NCI-H2196 treated with DMSO at 0.1 percent for 48 hours (cell line): ENCODE measurements around the gene SNCB.

Experiments
- DNase-seq: peaks from one replicate; lab custom pipeline; 2025; ENCODE audit not compliant: unreplicated experiment; lab: John Stamatoyannopoulos, UW

SNCB gene

DNA sequence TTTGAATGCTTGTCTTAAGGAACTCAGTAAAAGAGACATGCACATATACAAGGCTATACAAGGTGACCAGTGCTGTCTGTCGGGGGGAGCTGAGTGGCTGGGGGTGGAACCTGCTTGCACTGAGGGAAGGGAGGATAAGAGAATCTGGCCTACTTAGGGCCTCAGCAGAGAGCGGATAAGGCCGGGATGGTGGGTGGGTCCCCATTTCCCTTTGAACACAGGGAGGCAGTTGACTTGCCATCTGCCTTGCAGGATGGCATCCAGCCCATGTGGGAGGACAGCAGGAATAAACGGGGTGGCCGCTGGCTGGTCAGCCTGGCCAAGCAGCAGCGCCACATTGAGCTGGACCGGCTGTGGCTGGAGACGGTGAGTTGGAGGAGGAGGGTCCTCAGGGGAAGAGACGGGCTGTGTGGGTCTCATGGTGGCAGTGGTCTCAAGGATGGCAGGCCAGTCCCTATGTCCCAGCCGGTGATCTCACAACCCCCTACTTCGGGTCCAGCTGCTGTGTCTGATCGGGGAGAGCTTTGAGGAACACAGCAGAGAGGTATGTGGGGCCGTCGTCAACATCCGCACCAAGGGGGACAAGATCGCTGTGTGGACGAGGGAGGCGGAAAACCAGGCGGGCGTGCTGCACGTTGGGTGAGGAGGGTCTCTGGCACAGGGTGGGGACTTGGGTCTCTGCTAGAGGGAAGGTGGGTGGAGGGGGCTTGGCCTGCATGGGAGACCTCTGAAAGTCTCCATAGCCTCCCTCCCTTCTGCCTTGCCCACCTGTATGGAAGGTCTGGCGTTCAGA lies 14.7 kb upstream of the SNCB start:
- DNase-seq: no peak

DNA sequence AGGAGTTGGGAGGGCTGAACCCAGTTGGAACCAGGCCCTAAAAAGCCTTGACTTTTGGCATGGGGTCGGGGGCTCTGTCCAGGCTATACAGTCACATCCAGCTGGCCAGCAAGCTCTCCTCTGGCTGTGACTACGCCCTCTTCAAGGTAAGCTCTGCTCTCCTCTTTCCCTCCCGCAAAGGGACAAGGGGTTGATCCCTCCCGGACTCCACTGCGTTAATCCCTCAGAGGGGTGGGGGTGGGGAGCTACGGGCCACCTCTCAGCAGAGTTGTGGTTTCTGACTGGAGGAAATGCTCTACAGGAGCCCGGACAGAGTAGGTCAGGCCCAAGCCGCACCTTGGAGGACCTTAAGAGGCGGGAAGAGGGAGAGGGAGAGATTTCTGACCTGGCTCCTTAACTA lies 14.0 kb upstream of the SNCB start:
- no peak for DNase-seq

DNA sequence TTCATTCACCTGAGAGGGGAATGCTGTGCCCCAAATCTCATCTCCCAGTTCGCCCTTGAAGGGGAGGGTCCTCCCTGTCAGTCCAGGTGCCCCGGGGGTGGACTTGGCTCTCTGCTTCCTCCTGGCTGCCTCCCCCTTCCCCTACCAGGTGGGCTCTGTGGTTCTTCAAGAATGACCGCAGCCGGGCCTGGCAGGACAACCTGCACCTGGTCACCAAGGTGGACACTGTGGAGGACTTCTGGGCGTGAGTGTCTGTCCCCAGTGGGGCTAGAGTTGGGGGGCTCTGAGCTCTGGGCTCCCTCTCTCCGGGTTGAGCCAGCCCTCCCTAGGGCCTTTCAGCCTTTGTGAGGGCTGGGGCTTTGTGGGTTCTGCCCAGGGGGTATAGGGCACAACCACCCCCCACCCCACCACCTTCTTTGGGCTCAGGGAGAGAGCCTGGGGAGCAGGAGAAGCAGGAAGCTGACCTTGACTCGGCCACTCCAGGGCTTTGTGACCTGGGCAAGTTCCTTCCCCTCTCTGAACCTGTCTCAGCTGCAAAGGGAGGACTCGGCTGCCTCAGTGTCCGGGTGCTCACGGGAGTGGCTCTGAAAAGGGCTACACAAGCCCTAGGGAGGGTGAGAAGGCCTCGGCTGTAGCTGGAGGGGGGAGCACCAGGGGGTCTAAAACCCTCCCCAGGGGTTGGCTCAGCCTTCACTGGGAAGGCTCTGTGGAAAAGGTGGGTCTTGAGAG lies 13.3 kb upstream of the SNCB start:
- no peak for DNase-seq

GRCh38 chr5:176642675-176643490 lies 12.5 kb upstream of the SNCB start:
- DNase-seq: no peak

DNA sequence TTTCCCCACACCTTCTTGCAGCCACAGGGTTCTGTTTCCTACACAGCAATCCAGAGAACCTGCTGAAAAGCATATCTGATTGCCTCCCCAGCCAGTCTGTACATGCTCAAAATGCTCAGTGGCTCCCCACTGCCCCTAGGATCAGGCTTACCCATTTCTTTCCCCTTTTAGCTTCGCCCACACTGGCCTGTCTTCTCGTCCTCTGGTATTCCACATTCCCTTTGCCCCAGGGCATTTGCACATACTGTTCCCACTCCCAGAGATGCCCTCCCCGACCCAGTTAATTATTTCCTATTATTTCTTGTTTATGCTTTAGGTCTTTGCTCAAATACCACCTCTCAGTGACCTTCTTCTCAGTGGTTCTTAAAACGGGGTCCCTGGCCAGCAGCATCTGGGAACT lies 10.3 kb upstream of the SNCB start:
- DNase-seq: no peak

GRCh38 chr5:176639981-176640380 lies 9.6 kb upstream of the SNCB start:
- peak; percentile 50 for DNase-seq

DNA sequence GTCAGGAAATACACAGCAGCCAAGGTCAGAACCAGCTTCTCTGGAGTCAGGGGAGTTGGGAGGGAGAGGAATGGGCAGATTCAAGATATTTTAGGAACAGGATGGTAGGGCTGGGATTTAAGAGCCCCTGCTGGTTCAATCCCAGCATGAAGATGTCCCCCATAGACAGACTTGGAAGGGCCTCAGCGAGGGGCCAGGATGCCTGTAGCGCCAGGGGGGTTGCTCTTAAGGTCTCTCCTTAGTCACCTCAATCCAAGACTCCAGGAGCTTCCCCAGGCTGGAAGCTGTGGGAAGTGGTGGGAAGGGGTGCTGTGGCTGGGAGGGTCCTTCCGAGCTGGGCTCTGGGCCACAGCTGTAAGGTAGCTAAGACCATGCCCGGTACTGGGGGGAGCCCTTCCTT lies 8.9 kb upstream of the SNCB start:
- no peak for DNase-seq

DNA sequence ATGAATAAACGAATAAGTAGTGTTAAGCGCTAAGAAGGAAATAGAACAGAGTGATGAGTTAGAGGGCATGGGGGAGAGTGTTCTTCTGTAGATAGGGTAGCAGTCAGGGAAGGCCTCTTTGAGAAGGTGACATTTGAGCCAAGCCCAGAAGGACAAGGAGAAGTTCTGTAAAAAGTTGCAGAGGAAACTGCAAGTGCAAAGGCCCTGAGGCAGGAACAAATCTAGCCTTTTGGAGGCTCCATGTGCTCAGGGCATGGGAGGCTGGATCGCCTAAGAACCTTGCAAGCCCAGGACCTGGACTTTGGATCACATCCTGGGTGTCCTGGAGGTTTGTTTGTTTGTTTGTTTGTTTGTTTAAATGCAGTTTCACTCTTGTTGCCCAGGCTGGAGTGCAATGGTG lies 8.1 kb upstream of the SNCB start:
- DNase-seq: no peak

DNA sequence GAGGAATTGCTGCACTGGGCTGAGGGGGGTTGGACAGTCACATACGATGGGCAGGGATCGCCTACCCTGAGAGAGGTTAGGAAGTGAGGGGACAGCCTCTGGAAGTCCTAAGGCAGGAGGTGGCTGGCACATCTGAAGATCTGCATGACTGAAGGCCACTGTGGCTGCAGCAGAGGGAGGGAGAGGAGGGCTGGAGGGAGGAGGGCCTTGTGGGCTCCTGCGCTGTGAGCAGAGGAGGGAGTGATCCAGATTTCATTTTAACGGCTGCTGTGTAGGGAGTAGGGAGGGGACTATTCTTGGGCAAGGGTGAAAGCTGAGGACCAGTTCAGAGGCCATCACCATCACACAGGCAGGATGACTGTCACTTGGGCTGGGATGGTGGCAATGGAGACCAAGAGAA lies 7.2 kb upstream of the SNCB start:
- no peak for DNase-seq

DNA sequence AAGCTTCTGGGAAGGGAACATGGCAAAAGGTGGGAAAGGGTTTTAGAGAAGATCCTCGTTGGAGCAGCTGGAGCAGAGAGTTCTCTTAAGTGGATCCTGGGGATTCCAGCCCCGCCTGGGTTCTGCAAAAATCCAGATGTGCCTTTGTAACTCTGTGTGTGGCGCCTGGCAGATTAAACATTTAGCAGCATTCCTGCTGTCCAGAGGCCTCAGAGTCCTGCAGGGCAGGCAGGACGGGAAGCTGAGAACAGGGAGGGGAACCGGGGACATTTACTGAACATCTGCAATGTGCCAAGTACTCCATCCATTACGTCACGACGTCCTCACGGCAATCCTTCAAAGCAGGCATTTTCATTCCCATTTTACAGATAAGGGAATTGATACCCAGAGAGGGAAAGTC lies 6.1 kb upstream of the SNCB start:
- no peak for DNase-seq

DNA sequence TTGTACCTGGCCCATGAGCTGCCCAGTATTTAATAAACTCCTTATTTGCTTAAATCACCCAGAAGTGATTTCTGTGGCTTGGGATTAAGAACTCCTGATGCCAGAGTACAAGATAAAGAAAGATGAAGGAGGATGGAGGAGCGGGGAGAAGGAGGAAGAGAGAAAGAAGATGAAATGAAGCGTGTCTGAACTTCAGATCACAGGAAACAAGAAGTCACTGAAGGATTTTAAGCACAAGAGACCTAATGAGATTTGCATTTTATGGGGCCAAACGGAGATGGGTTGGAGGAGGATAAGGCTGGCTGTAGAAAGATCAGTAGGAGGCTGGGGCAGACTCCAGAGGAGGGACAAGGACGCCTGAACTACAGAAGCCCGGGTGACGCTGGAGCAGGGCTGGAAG lies 3.3 kb upstream of the SNCB start:
- no peak for DNase-seq

DNA sequence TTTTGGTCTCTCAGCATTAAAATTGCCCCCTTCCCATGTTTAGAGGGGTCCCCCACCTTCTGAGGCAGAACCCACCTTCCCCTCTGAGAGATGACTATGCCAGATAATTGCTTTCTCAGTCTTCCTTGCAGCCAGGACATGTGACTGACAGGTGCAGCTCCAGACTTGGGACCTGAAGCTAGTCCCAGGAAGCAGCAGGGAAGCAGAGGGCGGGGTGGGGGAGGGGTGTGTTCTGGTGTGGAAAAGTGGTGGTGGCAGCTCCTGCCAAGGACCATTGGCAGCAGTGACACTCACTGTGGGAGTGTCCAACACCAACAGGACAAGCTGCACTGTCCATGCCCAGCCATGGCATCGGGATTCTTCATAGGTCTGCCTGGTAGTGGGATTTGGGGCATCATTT lies 2.4 kb upstream of the SNCB start:
- no peak for DNase-seq

DNA sequence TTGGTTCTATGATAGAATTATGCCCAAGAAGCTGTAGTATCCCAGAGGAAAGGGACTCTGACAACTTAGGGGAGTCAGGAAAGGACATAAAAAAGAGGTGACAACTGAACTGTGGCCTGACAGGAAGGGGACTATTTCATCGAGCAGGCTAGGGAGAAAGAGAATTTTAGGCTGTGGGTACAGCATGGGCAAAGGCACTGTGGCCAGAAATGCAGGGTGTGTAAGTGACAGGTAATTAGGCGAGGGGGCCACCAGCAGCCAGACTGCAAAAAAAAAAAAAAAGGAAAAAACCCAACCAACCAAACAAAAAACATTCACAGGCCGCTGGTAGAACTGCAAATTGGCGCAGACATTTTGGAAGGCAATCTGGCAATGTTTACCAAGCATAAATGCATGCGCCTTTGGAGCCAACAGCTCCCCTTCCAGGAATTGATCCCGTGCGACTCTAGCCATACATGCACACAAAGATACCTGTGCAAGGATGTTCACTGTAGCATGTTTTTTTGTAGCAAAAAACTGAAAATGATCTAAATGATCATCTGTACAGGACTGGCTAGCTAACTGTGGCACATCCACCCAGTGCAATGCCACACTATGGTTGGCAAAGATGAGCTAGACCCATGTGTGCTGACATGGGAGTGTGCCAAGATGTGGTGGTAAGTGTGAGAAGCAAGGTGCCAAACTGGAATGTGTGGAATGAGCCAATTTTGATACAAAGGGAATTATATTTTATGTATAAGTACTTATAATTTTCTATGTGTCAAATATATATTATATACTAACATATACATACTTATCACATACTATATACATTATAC lies 1.3 kb upstream of the SNCB start:
- no peak for DNase-seq

DNA sequence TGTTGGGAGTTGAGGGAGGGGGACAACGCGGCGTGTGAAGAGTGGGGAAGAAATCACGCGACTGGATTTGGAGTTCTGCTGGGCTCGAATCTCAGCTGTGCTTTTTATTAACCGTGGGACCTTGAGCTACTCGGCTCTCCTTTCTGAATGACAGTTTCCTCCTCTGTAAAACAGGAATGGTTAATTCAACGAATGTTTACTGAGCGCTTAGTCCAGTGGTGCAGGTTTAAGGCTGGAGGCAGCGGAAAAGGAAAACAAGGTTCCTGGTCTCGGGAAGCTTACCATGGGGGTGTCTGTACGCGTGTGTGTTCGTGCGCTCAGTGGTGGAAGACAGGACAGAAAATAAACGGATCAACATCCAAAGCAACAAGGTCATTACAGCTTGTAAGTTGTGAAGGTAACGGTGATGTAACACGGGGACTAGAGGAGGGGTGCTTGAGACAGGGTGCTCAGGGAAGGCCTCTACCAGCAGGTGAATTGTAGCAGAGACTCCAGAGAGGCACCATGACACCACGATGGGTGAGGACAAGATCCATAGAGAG lies 418 bp upstream of the SNCB start:
- DNase-seq: no peak

- DNase-seq: no peak
Measured at GRCh38 chr5:176629317-176629852, 949 bp downstream of the SNCB start.

DNA sequence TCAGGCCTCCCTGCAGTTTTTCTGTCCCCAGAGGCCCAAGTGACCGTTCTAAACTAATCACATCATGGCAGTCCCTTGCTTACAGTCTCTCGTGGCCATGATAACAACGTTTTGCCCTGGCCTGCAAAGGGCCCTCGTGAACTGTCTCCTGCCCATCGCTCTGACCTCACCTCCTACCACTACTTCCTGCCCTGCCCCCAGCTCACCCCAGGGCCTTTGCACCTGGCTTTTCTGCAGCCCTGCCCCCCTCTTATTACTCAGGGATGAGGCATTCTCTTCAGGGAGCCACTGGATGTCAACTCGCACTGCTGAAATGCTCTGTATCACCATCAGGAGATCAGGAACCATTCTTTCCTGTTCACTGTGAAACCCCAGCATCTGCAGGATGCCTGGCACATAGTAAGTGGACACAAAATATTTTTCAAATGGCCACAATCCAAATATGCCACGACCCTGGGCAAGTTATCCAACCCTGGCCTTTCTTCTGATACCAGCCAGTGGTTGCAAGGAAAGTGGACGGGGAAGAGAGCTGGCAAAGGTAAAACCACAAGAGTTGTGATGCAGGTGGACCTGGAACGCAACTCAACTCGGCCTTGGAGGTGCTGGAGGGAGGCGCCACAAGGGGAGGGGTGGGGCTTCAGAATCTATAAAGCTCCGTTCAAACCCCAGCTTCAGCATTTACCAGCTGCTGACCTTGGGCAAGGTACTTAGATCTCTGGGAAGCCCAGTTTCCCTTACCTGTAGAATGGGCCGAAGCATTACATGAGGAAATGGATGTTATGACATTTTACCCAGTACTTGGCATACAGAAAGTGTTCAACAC lies 1.7 kb downstream of the SNCB start:
- DNase-seq: no peak

DNA sequence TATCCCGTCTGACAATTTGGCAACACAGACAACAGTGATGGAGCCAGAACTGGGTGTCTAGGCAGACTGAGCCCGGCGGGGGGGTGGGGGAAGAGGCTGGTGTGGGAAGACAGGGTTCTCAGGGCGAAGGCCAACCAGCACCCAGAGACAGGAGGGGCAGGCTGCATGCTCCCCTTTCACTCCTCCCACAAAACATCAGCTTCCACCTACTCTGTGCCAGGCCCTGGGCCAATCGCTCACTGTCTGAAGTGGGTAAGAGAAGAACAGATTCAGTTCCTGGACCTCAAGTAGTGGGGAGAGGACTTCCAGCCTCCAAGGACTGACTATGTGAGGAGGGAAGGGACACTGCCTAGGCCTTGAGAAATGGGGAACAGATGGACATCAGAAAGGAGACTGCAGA lies 2.8 kb downstream of the SNCB start:
- DNase-seq: no peak

DNA sequence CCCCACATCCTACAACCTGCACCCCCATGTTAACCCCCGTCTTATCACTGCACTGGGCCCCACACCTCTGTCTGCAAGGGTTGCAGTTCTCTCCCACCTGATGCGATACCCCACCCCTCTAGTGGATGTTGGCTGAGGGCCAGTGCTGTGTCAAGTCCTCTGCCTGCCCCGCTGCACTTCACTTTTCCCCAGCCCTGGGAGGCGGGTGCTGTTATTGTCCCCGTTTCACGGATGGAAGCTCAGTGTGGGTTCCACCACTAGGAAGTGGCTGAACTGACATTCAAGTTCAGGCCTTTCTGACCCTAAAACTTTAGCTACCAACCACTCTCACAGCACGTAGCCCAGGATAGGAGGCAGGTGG lies 3.5 kb downstream of the SNCB start:
- DNase-seq: no peak

DNA sequence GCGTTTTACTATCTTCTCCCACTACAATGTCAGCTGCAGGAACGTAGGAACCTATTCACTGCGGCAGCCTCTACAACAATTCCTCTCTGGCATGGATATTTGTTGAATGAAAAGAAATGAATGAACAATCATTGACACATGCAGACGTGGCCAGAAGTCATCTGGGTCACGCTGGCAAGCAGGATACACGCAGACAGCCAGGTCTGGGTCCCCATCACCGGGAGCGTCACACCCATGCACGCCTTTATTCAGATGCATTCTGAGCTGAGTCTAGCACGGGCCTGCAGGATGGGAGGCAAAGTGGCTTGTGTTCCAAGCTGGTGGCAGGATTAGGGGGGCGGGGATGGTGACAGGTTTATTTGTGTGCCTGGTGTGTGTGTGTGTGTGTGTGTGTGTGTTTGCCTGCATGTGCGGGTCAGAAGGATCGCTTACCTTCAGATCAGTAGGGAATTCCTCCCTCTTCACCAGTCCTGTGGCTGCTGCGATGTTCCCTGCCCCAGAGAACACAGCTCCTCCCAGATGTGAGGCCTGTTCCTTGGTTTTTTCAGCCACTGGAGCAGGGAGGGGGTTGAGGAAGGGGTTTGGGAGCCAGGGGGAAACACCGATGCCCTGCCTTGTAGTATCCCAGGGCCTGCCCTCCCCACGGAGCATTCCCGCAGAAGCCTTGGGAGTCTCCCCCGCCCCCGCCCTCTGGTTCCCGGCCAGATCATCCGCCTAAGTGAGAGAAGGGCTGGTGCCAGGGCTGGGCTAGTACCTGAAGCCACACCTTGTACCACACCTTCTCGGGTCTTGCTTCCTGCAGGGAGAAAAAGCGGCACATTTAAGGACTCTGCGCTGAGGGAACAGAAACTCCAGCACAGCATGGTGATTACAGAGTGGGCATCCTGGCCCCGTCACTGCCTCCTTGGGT lies 4.1 kb downstream of the SNCB start:
- no peak for DNase-seq
